Measurements from ENCODE around the gene RGSL1. TPM values are rescaled to one million over a fixed set of nuclear protein-coding genes. Genes with fewer than 3 reads are reported as not detected.

Gene RGSL1
- total and polyA plus RNA-seq, 2 experiments from 2014 or later = not detected

DNA sequence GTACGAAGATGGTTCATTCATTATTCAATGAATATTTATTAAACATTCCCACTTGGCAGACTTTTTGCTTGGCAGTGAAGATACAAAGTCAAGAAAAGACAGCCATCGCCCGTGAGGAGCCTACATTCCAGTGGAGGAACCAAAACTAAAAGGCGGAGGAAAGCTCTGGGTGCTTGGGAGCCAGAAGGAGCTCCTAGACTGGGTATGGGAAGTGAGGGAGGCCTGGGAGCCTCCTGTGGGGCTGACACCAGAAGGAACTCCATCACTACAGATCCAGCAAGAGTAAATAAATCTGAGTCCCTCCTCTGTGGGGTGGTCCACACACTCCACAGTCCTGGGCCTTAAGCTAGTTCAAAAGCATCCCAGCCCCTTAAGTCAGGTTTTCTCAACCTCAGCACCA, 124.2 kb downstream of the RGSL1 start:
- no peak overlapping the region for H3K4me3 ChIP-seq
- TF ChIP-seq, protein P1, sequence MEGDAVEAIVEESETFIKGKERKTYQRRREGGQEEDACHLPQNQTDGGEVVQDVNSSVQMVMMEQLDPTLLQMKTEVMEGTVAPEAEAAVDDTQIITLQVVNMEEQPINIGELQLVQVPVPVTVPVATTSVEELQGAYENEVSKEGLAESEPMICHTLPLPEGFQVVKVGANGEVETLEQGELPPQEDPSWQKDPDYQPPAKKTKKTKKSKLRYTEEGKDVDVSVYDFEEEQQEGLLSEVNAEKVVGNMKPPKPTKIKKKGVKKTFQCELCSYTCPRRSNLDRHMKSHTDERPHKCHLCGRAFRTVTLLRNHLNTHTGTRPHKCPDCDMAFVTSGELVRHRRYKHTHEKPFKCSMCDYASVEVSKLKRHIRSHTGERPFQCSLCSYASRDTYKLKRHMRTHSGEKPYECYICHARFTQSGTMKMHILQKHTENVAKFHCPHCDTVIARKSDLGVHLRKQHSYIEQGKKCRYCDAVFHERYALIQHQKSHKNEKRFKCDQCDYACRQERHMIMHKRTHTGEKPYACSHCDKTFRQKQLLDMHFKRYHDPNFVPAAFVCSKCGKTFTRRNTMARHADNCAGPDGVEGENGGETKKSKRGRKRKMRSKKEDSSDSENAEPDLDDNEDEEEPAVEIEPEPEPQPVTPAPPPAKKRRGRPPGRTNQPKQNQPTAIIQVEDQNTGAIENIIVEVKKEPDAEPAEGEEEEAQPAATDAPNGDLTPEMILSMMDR (IDR thresholded peaks at IDR 0.05; ENCODE audit: poor library complexity) = no peak
- H3K9me3 ChIP-seq (ENCODE audit: low read depth) = no peaks in the 10 kb centered on the region

DNA sequence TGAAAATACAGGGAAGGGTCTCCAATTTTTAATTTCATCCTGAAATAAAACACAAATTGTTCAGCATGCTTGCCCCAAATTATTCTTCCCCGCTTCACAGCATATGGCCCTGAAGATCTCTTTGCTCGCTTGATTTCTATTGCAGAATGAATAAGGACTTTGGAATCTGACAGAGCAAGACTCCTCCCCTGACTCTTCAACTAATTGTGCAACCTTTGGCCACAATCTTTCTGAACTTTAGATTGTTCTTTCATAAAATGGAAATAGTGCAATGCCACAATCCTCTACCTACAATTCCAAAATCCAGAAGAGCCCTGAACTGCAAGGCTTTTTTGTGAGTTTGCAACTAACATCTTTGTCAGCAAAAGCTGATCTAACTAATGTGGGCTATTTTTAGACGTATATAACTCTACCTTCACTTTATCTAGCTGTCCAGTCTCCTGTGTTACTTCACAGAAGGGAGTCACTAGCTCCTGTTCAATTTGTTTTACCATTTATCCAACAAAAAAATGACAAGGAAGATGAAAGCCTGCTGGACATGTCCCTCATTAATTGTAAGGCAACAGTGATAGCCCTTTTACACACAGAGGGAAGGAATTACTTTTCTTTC, 125.7 kb downstream of the RGSL1 start:
- TF ChIP-seq EZH2phosphoT487 (IDR thresholded peaks at IDR 0.05; ENCODE audit: low read depth, severe bottlenecking, unreplicated experiment) (no peak), EZH2 (IDR thresholded peaks at IDR 0.05; ENCODE audit: borderline replicate concordance) (no peak)
- TF ChIP-seq, protein P1 (IDR thresholded peaks at IDR 0.05; ENCODE audit: poor library complexity) = no peak
- no peak overlapping the region for H3K4me3 ChIP-seq
- H3K79me2 ChIP-seq = no peaks in the 10 kb centered on the region
- WGBS (ENCODE audit: low lambda C conversion rate, missing lambda C conversion rate) = 56% methylated on average over 3 of the region's 3 CpGs
- H3K36me3 ChIP-seq (replicated peaks; ENCODE audit: insufficient read depth, low read depth) = no peaks in the 10 kb centered on the region
- no peaks in the 10 kb centered on the region for H4K20me1 ChIP-seq (ENCODE audit: insufficient read depth, poor library complexity, severe bottlenecking)
- peak; percentile 63 for DNase-seq (ENCODE audit: low spot score)
- H3K27me3 ChIP-seq = no peaks in the 10 kb centered on the region
- no peaks in the 10 kb centered on the region for H3K9me3 ChIP-seq (ENCODE audit: low read depth)
- peak overlapping the region; percentile 27 for H3K4me2 ChIP-seq
- peaks cover 15% of the 10 kb centered on the region for H3K4me1 ChIP-seq (ENCODE audit: insufficient read depth)
- peak overlapping the region; percentile 63 for H3K27ac ChIP-seq
- H2AFZ ChIP-seq = no peak overlapping the region
- no peaks in the 10 kb centered on the region for H3K9me2 ChIP-seq (replicated peaks; ENCODE audit: insufficient read depth)

More for the DNA sequence above, 124.2 kb downstream of the RGSL1 start:
- no peaks in the 10 kb centered on the region for H3K79me2 ChIP-seq
- H3K9me2 ChIP-seq (replicated peaks; ENCODE audit: insufficient read depth) = no peaks in the 10 kb centered on the region
- no peaks in the 10 kb centered on the region for H3K36me3 ChIP-seq (replicated peaks; ENCODE audit: insufficient read depth, low read depth)
- 94% methylated on average over 4 of the region's 4 CpGs for WGBS (ENCODE audit: low lambda C conversion rate, missing lambda C conversion rate)
- no peak for DNase-seq (ENCODE audit: low spot score)
- H3K4me2 ChIP-seq = no peak overlapping the region
- H3K4me1 ChIP-seq (ENCODE audit: insufficient read depth) = peaks cover 15% of the 10 kb centered on the region
- H2AFZ ChIP-seq = no peak overlapping the region
- H3K27ac ChIP-seq = no peak overlapping the region
- H4K20me1 ChIP-seq (ENCODE audit: insufficient read depth, poor library complexity, severe bottlenecking) = no peaks in the 10 kb centered on the region
- H3K27me3 ChIP-seq = no peaks in the 10 kb centered on the region

DNA sequence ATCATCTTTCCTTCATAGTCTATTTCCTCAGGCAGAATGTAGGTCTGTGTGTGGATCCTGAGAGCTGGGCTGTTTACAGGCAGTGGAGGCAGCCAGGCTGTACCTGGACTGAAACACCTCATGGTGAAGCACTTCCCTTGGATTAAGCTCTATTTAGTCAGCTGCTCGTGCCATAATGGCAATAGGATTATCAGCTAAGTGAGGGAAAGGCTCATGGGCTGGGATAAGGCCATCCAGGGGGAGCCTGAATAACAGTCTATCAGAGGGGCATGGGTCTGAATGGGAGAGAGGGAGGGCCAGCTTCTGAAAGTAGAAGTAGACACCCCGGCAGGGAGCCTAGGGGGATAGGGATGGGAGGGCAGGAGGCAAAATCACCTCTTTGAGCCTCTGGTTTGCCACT, 130.8 kb downstream of the RGSL1 start:
- Histone ChIP-seq H3K27ac (no peak overlapping the region), H3K27me3 (no peaks in the 10 kb centered on the region), H3K36me3 (replicated peaks; ENCODE audit: insufficient read depth, low read depth) (no peaks in the 10 kb centered on the region), H4K20me1 (ENCODE audit: insufficient read depth, poor library complexity, severe bottlenecking) (no peaks in the 10 kb centered on the region), H2AFZ (no peak overlapping the region), H3K79me2 (no peaks in the 10 kb centered on the region), H3K4me1 (ENCODE audit: insufficient read depth) (peaks cover 8% of the 10 kb centered on the region), H3K4me3 (no peak overlapping the region), H3K9me2 (replicated peaks; ENCODE audit: insufficient read depth) (no peaks in the 10 kb centered on the region), H3K4me2 (no peak overlapping the region), H3K9me3 (ENCODE audit: low read depth) (no peaks in the 10 kb centered on the region)
- 95% methylated on average over 2 of the region's 2 CpGs for WGBS (ENCODE audit: low lambda C conversion rate, missing lambda C conversion rate)
- no peak for DNase-seq (ENCODE audit: low spot score)
- TF ChIP-seq, protein P1 (IDR thresholded peaks at IDR 0.05; ENCODE audit: poor library complexity) = no peak
- TF ChIP-seq EZH2phosphoT487 (IDR thresholded peaks at IDR 0.05; ENCODE audit: low read depth, severe bottlenecking, unreplicated experiment) = no peak
- no peak for TF ChIP-seq EZH2 (IDR thresholded peaks at IDR 0.05; ENCODE audit: borderline replicate concordance)
